NCI-H1436 treated with DMSO at 0.1 percent for 48 hours (cell line): ENCODE results near the gene LDB2.

Source experiments
- DNase-seq: peaks from one replicate; lab custom pipeline; 2025; lab: John Stamatoyannopoulos, UW

Gene LDB2

GRCh38 chr4:16757080-16757521 is 141.3 kb downstream of the LDB2 start:
- DNase-seq: no peak

DNA sequence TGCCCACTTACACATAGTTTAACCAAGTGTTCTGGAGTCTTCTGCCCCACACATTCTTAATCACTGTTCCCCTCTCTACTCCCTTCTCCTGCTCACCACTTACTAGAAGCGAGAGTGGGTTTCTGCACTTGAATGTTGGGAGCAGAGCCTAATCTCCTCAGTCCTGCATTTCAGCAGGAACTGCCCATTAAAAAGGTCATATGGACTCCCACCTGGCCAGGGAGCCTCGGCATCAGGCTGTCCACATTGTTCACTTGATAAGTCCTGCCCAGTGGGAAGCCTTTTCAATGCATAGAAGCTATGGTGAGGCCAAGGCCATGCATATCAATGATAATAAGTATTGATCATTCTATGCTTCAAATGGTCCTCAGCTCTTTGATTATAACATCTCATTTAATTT is 144.3 kb downstream of the LDB2 start:
- DNase-seq: no peak

- no peak for DNase-seq
Measured at GRCh38 chr4:16752150-16752549, 146.3 kb downstream of the LDB2 start.

- no peak for DNase-seq
Measured at GRCh38 chr4:16750882-16751642, 147.4 kb downstream of the LDB2 start.

GRCh38 chr4:16750216-16750615 is 148.2 kb downstream of the LDB2 start:
- DNase-seq: no peak

DNA sequence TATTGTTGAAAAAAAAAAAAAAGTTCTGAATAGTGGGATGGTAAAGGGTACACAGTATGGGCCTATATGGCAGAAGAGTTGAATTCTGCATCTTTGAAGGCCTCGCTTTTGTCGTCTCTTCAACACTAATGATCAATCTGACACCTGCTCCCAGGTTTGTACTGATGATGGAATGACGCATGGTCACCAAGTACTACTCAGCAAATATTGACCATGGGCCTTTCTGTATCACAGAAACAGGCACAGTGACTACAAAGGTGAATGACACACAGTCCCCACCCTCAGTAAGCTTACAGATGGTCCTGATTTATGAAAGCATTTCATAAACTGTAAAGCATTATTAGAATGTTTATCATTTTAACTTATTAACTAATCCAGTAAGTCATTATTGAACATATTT is 152.6 kb downstream of the LDB2 start:
- no peak for DNase-seq

DNA sequence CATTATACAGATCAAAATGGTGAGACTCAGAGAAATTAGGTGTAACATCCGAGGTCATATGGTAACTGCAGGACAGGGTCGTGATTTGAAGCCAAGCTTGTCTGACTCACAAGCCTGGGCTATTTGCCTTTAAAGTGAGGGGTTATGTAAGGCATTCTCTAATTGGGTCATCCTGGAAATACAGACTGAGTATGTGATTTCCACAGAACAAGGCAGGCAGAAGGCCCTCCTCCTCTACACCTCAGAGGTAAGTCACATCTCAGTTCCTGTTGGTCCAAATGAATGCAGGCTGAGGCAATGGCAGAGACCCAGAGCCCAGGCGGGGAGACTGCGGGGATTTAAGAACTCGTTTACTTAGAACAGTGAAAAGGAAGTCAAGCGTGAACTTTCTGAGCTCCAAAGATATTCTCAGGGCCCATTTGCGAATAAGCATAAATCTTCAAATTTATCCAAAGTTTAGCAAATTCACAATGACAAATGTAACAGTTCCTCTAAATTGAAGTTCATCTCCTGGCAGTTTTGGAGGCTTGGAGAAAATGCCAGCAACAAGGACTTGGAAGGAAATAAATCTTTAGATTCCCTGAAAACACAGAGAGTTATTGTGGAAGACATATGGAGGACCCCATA is 153.3 kb downstream of the LDB2 start:
- no peak for DNase-seq

GRCh38 chr4:16741287-16741686 is 157.2 kb downstream of the LDB2 start:
- no peak for DNase-seq

DNA sequence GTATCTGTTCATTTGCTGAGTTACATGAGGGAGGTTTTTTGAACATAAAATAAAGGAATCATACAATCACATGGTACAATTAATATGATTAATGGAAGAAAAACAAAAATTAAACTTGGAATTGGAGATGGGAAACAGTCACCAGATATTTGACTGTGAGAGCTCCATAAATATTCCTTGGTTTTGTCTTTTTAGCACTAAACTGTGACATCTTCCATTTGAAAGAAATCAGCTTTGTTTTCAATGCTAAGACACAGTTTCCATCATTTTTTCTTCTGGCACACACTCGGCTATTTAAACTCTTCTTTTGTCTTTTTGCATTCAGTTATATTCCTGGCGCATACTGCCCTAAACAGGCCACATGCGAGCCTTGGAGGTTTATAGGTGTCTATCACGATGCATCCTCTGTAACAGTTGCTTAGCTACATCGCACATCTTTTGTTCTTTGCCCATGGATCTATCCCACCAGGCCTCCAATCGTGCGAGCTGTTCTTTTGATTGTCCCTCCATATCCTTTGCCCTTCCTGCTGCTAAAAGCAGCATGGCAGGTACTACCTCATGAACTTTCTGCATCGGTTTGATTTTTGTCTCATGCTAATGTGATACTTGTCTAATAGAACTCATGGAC is 158.3 kb downstream of the LDB2 start:
- no peak for DNase-seq

- no peak for DNase-seq
Measured at GRCh38 chr4:16738558-16738957, 159.9 kb downstream of the LDB2 start.

- DNase-seq: no peak
Measured at GRCh38 chr4:16733509-16733908, 164.9 kb downstream of the LDB2 start.

DNA sequence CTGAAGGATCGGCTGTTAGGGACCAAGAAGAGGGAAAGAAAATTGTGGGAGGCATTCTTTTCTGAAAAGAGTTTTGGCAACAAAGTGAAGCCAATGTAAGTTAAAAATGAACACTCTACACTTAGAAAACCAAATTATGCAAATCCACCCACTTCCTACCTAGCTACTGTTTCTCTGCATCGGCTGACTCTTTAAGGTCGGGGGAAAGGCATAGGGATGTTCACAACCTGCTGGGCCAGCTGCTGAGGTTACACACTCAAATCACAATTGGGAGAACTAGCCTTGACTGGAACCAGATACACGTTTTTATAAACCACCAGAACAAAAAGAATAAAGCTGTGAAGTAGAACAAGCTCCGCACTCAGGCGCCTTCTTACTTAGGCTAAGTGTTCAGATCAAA is 165.7 kb downstream of the LDB2 start:
- DNase-seq: no peak

DNA sequence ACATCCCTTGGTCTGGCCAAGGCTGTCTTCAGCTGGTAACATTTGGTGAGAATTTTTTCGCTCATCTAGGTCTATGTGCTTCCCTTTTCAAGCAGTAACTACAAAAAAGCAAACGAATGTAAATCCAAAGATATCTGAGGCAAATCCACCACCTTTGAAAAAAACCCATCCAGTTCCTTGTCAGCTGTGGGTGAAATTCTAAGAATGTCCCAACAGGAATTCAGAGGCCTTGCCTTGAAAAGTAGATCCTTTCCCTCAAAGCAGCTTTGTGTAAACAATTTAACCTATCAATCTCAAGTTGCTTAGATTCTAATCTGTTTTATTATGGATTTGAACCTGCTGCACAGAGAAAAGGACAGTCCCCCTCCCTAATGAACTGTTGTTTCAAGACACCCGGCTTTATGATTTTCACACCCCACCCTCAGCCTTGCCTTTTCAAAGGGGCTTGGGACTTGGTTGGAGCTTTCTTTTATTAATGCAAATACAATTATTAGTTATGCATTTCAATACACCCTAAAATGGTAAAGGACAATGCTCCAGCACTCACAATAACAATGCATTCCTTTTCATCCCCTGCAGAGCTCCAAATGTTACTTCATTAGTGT is 166.6 kb downstream of the LDB2 start:
- no peak for DNase-seq

GRCh38 chr4:16730522-16731205 is 167.8 kb downstream of the LDB2 start:
- no peak for DNase-seq

DNA sequence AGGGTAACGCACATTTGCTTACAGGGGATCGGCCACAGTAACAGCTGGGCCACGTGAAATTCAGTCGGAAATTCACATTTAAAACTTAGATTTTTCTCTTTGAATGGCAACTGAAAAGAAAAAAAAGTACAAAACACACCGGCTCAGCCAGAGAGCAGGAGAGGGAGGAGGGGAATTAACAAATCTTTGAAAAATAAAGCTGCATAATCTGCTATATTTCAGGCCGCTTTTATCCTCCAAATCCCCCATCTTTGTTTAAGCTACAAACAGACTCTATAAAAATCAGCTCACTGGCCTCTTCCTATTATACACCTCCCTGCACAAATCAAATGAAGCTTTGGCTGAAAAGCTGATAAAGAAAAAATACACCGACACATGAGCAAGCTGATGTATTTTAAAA is 169.1 kb downstream of the LDB2 start:
- DNase-seq: no peak

- DNase-seq: no peak
Measured at GRCh38 chr4:16728849-16729248, 169.6 kb downstream of the LDB2 start.

DNA sequence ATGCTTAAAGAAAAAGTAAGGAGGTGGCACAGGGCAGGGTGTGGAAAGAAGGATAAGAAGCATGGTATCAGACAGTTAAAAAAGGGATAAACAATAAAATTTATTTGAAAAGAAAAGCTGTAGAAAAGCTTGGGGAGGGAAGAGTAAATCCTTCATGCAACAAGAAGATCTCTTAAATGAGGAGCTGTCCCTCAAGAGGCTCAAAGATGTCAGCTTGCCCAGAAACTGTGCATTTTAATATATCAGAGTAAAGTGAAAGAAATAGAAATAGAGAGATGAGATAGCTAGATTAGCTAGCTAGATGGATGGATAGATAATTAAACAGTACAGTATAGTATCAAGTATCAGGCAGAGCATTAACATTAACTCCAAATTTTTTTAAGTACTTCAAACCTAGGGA is 170.3 kb downstream of the LDB2 start:
- DNase-seq: no peak

DNA sequence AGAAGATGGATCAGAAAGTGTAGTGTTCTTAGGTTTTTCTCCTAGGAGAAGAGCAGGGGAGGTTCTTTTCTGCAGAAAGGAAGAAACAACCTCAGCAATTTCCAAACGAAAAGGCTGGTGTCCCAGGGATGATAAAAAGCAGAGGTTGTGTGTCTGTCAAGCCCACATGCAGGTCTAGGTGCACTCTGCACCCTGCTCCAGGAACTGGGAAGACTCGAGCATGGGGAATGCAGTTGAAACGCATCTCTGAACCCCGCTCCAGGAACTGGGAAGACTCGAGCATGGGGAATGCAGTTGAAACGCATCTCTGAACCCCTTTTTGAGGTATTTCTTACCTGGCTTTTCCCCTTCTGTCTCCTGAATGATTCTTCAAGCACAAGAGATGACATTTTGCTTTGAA is 171.2 kb downstream of the LDB2 start:
- DNase-seq: no peak

DNA sequence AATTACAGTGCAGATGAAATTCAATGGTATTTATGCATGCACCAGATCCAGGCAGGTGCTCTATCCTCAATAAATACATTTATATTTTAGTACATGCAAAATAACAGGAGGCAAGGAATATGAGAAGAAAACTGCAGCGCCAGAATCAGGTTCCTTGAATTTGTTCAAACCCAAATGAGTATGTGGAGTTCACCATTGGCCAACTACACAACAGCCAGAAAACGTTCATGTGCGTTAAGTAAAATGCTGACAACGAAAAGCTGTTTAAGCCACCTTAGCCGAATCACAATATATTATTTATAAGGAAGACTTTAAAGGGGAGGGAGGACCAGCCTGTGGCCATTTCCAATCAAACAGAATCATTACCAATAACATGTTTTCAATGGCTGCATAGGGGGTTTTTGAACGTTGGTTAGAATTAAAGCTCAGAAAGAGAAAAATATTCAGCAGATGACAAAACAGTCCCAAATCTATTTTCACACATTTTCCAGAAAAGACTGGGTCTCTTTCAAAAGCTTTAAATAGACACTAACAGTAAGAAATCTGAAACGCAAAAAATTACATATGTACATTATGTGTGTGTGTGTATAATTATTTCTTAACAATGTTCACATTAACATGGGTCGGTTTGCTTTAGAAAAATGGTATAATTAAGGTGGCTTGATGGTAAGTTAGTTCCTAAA is 171.9 kb downstream of the LDB2 start:
- DNase-seq: no peak

- DNase-seq: no peak
Measured at GRCh38 chr4:16725252-16725651, 173.2 kb downstream of the LDB2 start.

DNA sequence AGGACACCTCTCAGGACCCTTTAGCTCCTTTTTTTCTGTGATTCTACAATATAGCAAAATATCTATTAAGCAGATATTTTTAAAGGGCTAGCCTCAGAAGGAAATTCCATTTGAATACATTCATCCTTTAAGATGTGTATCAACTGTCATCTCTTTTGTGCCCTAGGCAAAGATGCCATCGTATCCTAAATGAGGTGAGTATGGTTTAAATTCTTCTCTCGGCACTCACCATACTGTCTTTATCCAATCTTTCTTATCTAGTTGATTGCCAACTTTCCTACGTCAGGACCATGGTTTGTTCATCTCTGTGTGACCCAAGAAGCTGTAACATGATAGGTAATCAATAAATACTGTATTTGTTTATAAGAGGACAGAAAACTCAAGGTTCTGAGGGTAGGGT is 176.0 kb downstream of the LDB2 start:
- DNase-seq: no peak
